ENCODE results near the gene ITIH2.
"Not testable (repeated sequence)": the region's sequence is repeated elsewhere in the genome, so short reads cannot be mapped to it uniquely, and the experiment has no call there.

GRCh38 chr10:7692368-7692767, 10.7 kb upstream of the ITIH2 start:
- not testable (repeated sequence) for TF ChIP-seq CTCF (IDR thresholded peaks at IDR 0.05; ENCODE audit: low read length); EZH2phosphoT487 (IDR thresholded peaks at IDR 0.05; ENCODE audit: low read length); EZH2 (optimal IDR thresholded peaks at IDR 0.05; ENCODE audit: low read depth, low read length)
